ENCODE measurements around the gene ATG16L1. TPM values are rescaled to one million over a fixed set of nuclear protein-coding genes. Genes with fewer than 3 reads are reported as not detected.

ATG16L1 gene
- total RNA-seq, 2 experiments from 2014 or later, result 31.8 to 44.9 TPM

DNA sequence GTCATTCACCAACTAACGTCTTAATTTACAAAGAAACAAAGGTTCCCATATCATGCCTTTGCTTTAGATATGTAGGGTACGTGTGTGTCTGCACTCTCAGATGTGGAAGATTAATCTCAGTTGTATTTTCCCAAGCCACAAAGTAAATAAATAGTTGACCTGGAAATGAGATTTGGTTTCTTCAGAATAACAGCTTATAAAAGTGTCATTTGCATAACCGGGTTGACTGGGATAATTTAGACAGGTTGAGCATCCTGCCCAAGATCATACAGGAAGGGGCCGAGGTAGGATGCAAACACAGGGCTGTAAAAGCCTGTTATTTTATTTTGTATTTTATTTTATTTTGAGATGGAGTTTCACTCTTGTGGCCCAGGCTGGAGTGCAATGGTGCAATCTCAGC is 19.5 kb downstream of the ATG16L1 start:
- Histone ChIP-seq H3K27ac (ENCODE audit: low read depth, low read length, poor library complexity, severe bottlenecking) (peak overlapping the region; percentile 43), H3K4me3 (ENCODE audit: low read depth, low read length, poor library complexity, severe bottlenecking) (no peak overlapping the region), H3K79me2 (ENCODE audit: insufficient read depth, low read depth, low read length) (peaks cover 5% of the 10 kb centered on the region; the same call in 1 of the 2 replicates), H4K20me1 (ENCODE audit: insufficient read depth, low read length) (no peaks in the 10 kb centered on the region), H3K9me2 (ENCODE audit: insufficient read depth, low read length) (no peaks in the 10 kb centered on the region), H3K4me1 (ENCODE audit: insufficient read depth, low read length, poor library complexity, severe bottlenecking) (peaks cover 36% of the 10 kb centered on the region), H3K36me3 (ENCODE audit: insufficient read depth, low read length) (peaks cover 100% of the 10 kb centered on the region), H3K4me2 (ENCODE audit: low read length) (0 out of 2 replicates have a peak overlapping the region, but pooled peaks have one; percentile 1), H3K9me3 (ENCODE audit: low read length) (no peaks in the 10 kb centered on the region), H2AFZ (ENCODE audit: low read length) (no peak overlapping the region)
- DNase-seq (ENCODE audit: low spot score), result no peak
- intact Hi-C loops (cut with micrococcal nuclease; ENCODE audit: unreplicated experiment), result no loop called here
- POLR2A ChIA-PET, result interaction anchor here (1.8 kb wide), 1 partner anchor 13 kb away, joined by 6 read pairs; no protein-coding TSS in a partner anchor
- CTCF ChIA-PET (ENCODE audit: unreplicated experiment), result no interaction called here
- BruUV-seq (replicated peaks), result no TSS peak
- TF ChIP-seq, protein P1, sequence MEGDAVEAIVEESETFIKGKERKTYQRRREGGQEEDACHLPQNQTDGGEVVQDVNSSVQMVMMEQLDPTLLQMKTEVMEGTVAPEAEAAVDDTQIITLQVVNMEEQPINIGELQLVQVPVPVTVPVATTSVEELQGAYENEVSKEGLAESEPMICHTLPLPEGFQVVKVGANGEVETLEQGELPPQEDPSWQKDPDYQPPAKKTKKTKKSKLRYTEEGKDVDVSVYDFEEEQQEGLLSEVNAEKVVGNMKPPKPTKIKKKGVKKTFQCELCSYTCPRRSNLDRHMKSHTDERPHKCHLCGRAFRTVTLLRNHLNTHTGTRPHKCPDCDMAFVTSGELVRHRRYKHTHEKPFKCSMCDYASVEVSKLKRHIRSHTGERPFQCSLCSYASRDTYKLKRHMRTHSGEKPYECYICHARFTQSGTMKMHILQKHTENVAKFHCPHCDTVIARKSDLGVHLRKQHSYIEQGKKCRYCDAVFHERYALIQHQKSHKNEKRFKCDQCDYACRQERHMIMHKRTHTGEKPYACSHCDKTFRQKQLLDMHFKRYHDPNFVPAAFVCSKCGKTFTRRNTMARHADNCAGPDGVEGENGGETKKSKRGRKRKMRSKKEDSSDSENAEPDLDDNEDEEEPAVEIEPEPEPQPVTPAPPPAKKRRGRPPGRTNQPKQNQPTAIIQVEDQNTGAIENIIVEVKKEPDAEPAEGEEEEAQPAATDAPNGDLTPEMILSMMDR (conservative IDR thresholded peaks at IDR 0.05; ENCODE audit: low read length), result no peak
- TF ChIP-seq EZH2phosphoT487 (IDR thresholded peaks at IDR 0.05; ENCODE audit: borderline replicate concordance, low read depth, low read length), result no peak

DNA sequence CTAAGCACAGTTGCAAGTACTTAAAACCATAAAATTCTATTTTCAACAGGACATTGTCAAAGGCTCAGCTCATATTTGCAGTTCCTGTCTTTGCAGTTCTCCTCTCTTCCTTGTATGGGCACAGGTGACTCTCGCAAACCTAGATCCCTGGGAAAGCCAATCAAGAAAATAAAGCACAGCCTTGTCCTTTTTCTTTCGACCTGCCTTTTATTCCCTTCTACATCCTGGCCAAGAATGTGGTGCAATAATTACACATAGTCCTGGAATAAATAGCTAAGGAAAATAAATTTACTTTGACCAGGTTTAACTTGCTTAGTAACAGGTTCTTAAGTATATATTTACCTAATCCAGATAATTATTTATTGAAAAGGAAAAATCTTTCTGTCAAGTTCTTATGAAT is 20.2 kb downstream of the ATG16L1 start:
- Histone ChIP-seq H3K27ac (ENCODE audit: low read depth, low read length, poor library complexity, severe bottlenecking) (no peak overlapping the region), H3K79me2 (ENCODE audit: insufficient read depth, low read depth, low read length) (peaks cover 5% of the 10 kb centered on the region; the same call in 1 of the 2 replicates), H3K4me3 (ENCODE audit: low read depth, low read length, poor library complexity, severe bottlenecking) (no peak overlapping the region), H4K20me1 (ENCODE audit: insufficient read depth, low read length) (no peaks in the 10 kb centered on the region), H2AFZ (ENCODE audit: low read length) (no peak overlapping the region), H3K4me2 (ENCODE audit: low read length) (no peak overlapping the region), H3K4me1 (ENCODE audit: insufficient read depth, low read length, poor library complexity, severe bottlenecking) (peaks cover 36% of the 10 kb centered on the region), H3K36me3 (ENCODE audit: insufficient read depth, low read length) (peaks cover 100% of the 10 kb centered on the region), H3K9me3 (ENCODE audit: low read length) (no peaks in the 10 kb centered on the region), H3K9me2 (ENCODE audit: insufficient read depth, low read length) (no peaks in the 10 kb centered on the region)
- intact Hi-C loops (cut with micrococcal nuclease; ENCODE audit: unreplicated experiment), result no loop called here
- DNase-seq (ENCODE audit: low spot score), result no peak
- no TSS peak for BruUV-seq (replicated peaks)
- ChIA-PET POLR2A (interaction anchor here (1.8 kb wide), 1 partner anchor 13 kb away, joined by 6 read pairs; no protein-coding TSS in a partner anchor), CTCF (ENCODE audit: unreplicated experiment) (no interaction called here)
- no peak for TF ChIP-seq EZH2phosphoT487 (IDR thresholded peaks at IDR 0.05; ENCODE audit: borderline replicate concordance, low read depth, low read length)
- TF ChIP-seq, protein P1 (conservative IDR thresholded peaks at IDR 0.05; ENCODE audit: low read length), result no peak

GRCh38 chr2:233273120-233273519 is 21.6 kb downstream of the ATG16L1 start:
- Histone ChIP-seq H3K79me2 (ENCODE audit: insufficient read depth, low read depth, low read length) (peaks cover 5% of the 10 kb centered on the region; the same call in 1 of the 2 replicates), H3K27ac (ENCODE audit: low read depth, low read length, poor library complexity, severe bottlenecking) (no peak overlapping the region), H3K36me3 (ENCODE audit: insufficient read depth, low read length) (peaks cover 99% of the 10 kb centered on the region), H3K4me2 (ENCODE audit: low read length) (no peak overlapping the region), H3K9me2 (ENCODE audit: insufficient read depth, low read length) (no peaks in the 10 kb centered on the region), H3K4me3 (ENCODE audit: low read depth, low read length, poor library complexity, severe bottlenecking) (no peak overlapping the region), H3K9me3 (ENCODE audit: low read length) (no peaks in the 10 kb centered on the region), H3K4me1 (ENCODE audit: insufficient read depth, low read length, poor library complexity, severe bottlenecking) (peaks cover 24% of the 10 kb centered on the region), H4K20me1 (ENCODE audit: insufficient read depth, low read length) (no peaks in the 10 kb centered on the region), H2AFZ (ENCODE audit: low read length) (no peak overlapping the region)
- no peak for TF ChIP-seq EZH2phosphoT487 (IDR thresholded peaks at IDR 0.05; ENCODE audit: borderline replicate concordance, low read depth, low read length)
- TF ChIP-seq, protein P1 (conservative IDR thresholded peaks at IDR 0.05; ENCODE audit: low read length), result no peak
- BruUV-seq (replicated peaks), result no TSS peak
- CTCF ChIA-PET (ENCODE audit: unreplicated experiment), result no interaction called here
- no peak for DNase-seq (ENCODE audit: low spot score)
- intact Hi-C loops (cut with micrococcal nuclease; ENCODE audit: unreplicated experiment), result no loop called here
- POLR2A ChIA-PET, result no interaction called here
